OCI-LY7 (cell line): ENCODE results near the gene OR1J2. TPM values are rescaled to one million over a fixed set of nuclear protein-coding genes. Genes with fewer than 3 reads are reported as not detected.
"Not testable (repeated sequence)": the region's sequence is repeated elsewhere in the genome, so short reads cannot be mapped to it uniquely, and the experiment has no call there.

Experiments used
- BruUV-seq: library from RNA; stranded (reverse); fragments of 400-500 nt; replicated peaks from 2 replicates; lab custom pipeline; 2021; lab: Mats Ljungman, UMichigan
- CTCF ChIA-PET: fragments of 300-600 bp; sonication (Branson Sonifier 250); formaldehyde crosslinking; loops from one replicate; lab custom pipeline; 2022; ENCODE audit warnings: antibody characterized with exemption; ENCODE audit not compliant: unreplicated experiment; lab: Charles Lee
- POLR2A ChIA-PET: fragments of 300-600 bp; sonication (Branson Sonifier 250); formaldehyde crosslinking; loops from one replicate; lab custom pipeline; 2022; ENCODE audit warnings: antibody characterized with exemption; lab: Charles Lee
- DNase-seq: peaks from one replicate; pipeline ENCODE4 v3.0.0-alpha.2; 2015; ENCODE audit warnings: low spot score
- H2AFZ ChIP-seq: fragments of 200-600 bp; sonication (generic), shearing (Covaris generic); 2 replicates; pipeline ENCODE4 v1.6.1; 2014; ENCODE audit warnings: mild to moderate bottlenecking, antibody characterized with exemption, low read length, moderate library complexity
- H3K27ac ChIP-seq: fragments of 200-600 bp; sonication (generic); 2 replicates; pipeline ENCODE4 v1.5.1; 2014; ENCODE audit warnings: mixed run types, low read depth, mild to moderate bottlenecking, moderate library complexity, low read length, inconsistent platforms; ENCODE audit not compliant: poor library complexity, severe bottlenecking
- H3K36me3 ChIP-seq: fragments of 200-600 bp; sonication (generic); 2 replicates; pipeline ENCODE4 v1.6.1; 2014; ENCODE audit warnings: mild to moderate bottlenecking, antibody characterized with exemption, low read length, moderate library complexity, mixed read lengths; ENCODE audit not compliant: insufficient read depth
- H3K4me1 ChIP-seq: fragments of 200-600 bp; sonication (generic); 2 replicates; pipeline ENCODE4 v1.5.1; 2014; ENCODE audit warnings: mild to moderate bottlenecking, low read length; ENCODE audit not compliant: insufficient read depth, poor library complexity, severe bottlenecking
- H3K4me2 ChIP-seq: fragments of 200-600 bp; sonication (generic); 2 replicates; pipeline ENCODE4 v1.6.1; 2014; ENCODE audit warnings: mild to moderate bottlenecking, low read length
- H3K4me3 ChIP-seq: fragments of 200-600 bp; sonication (generic); 2 replicates; pipeline ENCODE4 v1.5.1; 2014; ENCODE audit warnings: mild to moderate bottlenecking, low read depth, low read length; ENCODE audit not compliant: poor library complexity, severe bottlenecking
- H3K79me2 ChIP-seq: fragments of 200-600 bp; sonication (generic); 2 replicates; pipeline ENCODE4 v1.6.1; 2016; ENCODE audit warnings: low read depth, mild to moderate bottlenecking, low read length, moderate library complexity, mixed read lengths; ENCODE audit not compliant: insufficient read depth
- H3K9me2 ChIP-seq: fragments of 200-600 bp; sonication (generic); 2 replicates; pipeline ENCODE4 v1.6.1; 2016; ENCODE audit warnings: mild to moderate bottlenecking, low read length, mixed read lengths; ENCODE audit not compliant: insufficient read depth
- H3K9me3 ChIP-seq: fragments of 200-600 bp; sonication (generic); 2 replicates; pipeline ENCODE4 v1.6.1; 2014; ENCODE audit warnings: mild to moderate bottlenecking, mixed run types, low read length, mixed read lengths
- H4K20me1 ChIP-seq: fragments of 200-600 bp; sonication (generic); 2 replicates; pipeline ENCODE4 v1.6.1; 2014; ENCODE audit warnings: mild to moderate bottlenecking, antibody characterized with exemption, low read length, moderate library complexity, mixed read lengths; ENCODE audit not compliant: insufficient read depth
- EZH2phosphoT487 ChIP-seq: fragments of 200-600 bp; sonication (generic); IDR thresholded peaks from 2 replicates; pipeline ENCODE4 v1.6.1; 2018; ENCODE audit warnings: low read depth, borderline replicate concordance, mild to moderate bottlenecking, mixed run types, antibody characterized with exemption, low read length, moderate library complexity, mixed read lengths
- intact Hi-C: fragments of 100-400 bp; cut with micrococcal nuclease; formaldehyde crosslinking; loops from one replicate; pipeline ENCODE4 v1.10.0; 2022; ENCODE audit not compliant: unreplicated experiment
- total RNA-seq, 2 experiments: library from RNA; depleted of rRNA in 1 of 2; stranded (reverse); fragments of >200 nt in 1 of 2; shearing (Covaris generic) in 1 of 2; gene quantifications; 2 replicates each; pipeline ENCODE4 v1.2.3, GENCODE V29; 2014 to 2022
- TF ChIP-seq, protein P1 (sequence below): fragments of 200-600 bp; sonication (generic); conservative IDR thresholded peaks from 2 replicates; pipeline ENCODE4 v1.5.1; 2014; ENCODE audit warnings: mild to moderate bottlenecking, antibody characterized with exemption, low read length, moderate library complexity, mixed read lengths

OR1J2 gene
- total RNA-seq, 2 experiments from 2014 or later, result not detected

DNA sequence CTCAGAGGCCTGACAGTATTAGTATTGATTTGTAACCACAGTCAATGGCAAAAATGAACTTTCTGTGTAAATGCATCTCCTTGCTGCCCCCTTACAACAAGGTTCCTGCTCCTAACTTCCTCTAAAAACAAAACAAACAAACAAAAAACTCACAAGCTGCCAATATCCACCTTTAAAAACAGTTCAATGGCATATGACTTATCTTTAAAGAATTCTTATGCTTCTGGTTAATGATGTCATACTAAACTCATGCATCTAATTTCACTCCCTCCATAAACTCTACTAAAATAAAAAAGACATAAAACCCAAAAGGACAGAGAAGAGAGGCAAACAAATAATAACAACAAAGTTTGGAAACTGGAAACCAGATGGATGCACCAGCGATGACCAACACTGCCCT, 25.5 kb downstream of the OR1J2 start:
- DNase-seq, result no peak
- Histone ChIP-seq H2AFZ (no peak overlapping the region), H3K9me3 (no peaks in the 10 kb centered on the region), H3K4me3 (no peak overlapping the region), H3K4me2 (no peak overlapping the region), H3K9me2 (no peaks in the 10 kb centered on the region), H3K36me3 (no peaks in the 10 kb centered on the region), H3K4me1 (no peaks in the 10 kb centered on the region), H3K27ac (no peak overlapping the region), H4K20me1 (no peaks in the 10 kb centered on the region), H3K79me2 (no peaks in the 10 kb centered on the region)
- intact Hi-C loops, result no loop called here
- ChIA-PET POLR2A (interaction anchor here (0.7 kb wide), 1 partner anchor 1932 kb away, joined by 3 read pairs; no protein-coding TSS in a partner anchor), CTCF (no interaction called here)
- TF ChIP-seq, protein P1, sequence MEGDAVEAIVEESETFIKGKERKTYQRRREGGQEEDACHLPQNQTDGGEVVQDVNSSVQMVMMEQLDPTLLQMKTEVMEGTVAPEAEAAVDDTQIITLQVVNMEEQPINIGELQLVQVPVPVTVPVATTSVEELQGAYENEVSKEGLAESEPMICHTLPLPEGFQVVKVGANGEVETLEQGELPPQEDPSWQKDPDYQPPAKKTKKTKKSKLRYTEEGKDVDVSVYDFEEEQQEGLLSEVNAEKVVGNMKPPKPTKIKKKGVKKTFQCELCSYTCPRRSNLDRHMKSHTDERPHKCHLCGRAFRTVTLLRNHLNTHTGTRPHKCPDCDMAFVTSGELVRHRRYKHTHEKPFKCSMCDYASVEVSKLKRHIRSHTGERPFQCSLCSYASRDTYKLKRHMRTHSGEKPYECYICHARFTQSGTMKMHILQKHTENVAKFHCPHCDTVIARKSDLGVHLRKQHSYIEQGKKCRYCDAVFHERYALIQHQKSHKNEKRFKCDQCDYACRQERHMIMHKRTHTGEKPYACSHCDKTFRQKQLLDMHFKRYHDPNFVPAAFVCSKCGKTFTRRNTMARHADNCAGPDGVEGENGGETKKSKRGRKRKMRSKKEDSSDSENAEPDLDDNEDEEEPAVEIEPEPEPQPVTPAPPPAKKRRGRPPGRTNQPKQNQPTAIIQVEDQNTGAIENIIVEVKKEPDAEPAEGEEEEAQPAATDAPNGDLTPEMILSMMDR, result no peak
- no peak for TF ChIP-seq EZH2phosphoT487
- no TSS peak for BruUV-seq

DNA sequence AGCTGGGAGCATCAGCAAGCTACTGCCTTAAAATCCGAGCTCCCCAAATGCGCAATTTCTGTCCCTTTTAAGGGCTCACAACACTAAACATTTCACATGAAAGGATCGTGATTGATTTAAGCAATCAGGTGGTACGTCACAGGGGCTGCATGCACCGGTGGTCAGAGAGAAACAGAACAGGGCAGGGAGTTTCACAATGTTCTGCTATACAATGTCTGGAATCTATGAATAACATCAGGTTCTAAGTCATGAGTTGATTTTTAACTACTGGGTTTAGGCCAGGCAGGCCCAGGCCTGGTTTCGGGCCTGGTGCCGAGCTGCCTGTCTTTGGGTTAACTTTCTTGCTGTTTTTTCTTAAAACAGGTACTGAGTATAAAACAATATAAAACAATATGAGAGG, 26.5 kb downstream of the OR1J2 start:
- DNase-seq, H3K4me3 ChIP-seq, H3K27ac ChIP-seq, H3K79me2 ChIP-seq, H4K20me1 ChIP-seq, intact Hi-C loops, POLR2A ChIA-PET, CTCF ChIA-PET, H3K9me3 ChIP-seq, H3K36me3 ChIP-seq, H3K9me2 ChIP-seq, H3K4me1 ChIP-seq, BruUV-seq, H2AFZ ChIP-seq, H3K4me2 ChIP-seq: not testable (repeated sequence)

DNA sequence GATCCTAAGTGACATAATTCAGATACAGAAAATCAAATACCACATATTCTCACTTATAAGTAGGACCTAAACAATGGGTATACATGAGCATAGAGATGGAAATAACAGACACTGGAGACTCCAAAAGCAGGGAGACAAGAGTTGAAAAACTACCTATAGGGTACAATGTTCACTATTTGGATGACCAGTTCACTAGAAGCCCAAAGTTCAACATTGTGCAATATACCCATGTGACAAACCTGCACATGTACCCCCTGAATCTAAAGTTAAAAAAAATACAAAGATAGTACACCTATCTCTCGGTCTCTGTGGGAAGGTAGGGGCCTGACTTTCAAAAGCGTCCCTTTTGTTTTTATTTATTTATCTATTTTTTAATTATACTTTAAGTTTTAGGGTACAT, 28.2 kb downstream of the OR1J2 start:
- ChIA-PET POLR2A (no interaction called here), CTCF (no interaction called here)
- no peaks in the 10 kb centered on the region for H4K20me1 ChIP-seq
- H3K9me3 ChIP-seq, result no peaks in the 10 kb centered on the region
- H3K36me3 ChIP-seq, result no peaks in the 10 kb centered on the region
- H3K79me2 ChIP-seq, result no peaks in the 10 kb centered on the region
- TF ChIP-seq EZH2phosphoT487, result no peak
- TF ChIP-seq, protein P1, result no peak
- H3K4me3 ChIP-seq, result no peak overlapping the region
- H2AFZ ChIP-seq, result no peak overlapping the region
- H3K27ac ChIP-seq, result no peak overlapping the region
- no peak overlapping the region for H3K4me2 ChIP-seq
- intact Hi-C loops, result no loop called here
- no peaks in the 10 kb centered on the region for H3K4me1 ChIP-seq
- no peak for DNase-seq
- H3K9me2 ChIP-seq, result no peaks in the 10 kb centered on the region
- no TSS peak for BruUV-seq
